Measurements from ENCODE around the gene PLPP7. TPM values are rescaled to one million over a fixed set of nuclear protein-coding genes. Genes with fewer than 3 reads are reported as not detected.

PLPP7 gene
- total RNA-seq, 3 donors from 2014 or later: not detected

GRCh38 chr9:131274674-131275331 lies 14.7 kb upstream of the PLPP7 start:
- Mint-ChIP-seq H3K27me3 (ENCODE audit: low read depth) (no peaks in the 10 kb centered on the region), H3K4me3 (peak overlapping the region; percentile 88), H3K36me3 (ENCODE audit: insufficient read depth) (no peaks in the 10 kb centered on the region), H3K9me3 (no peaks in the 10 kb centered on the region), H3K4me1 (ENCODE audit: low read depth) (peaks cover 41% of the 10 kb centered on the region)
- DNase-seq (no peak), ATAC-seq (peak in 1 of 2 donors; percentile 12)

- peaks cover 35% of the 10 kb centered on the region for H3K4me1 Mint-ChIP-seq (ENCODE audit: low read depth)
- H3K9me3 Mint-ChIP-seq: no peaks in the 10 kb centered on the region
- peak; percentile 2 to 3 for ATAC-seq
- DNase-seq: no peak
- H3K4me3 Mint-ChIP-seq: peak overlapping the region; percentile 88
- no peaks in the 10 kb centered on the region for H3K36me3 Mint-ChIP-seq (ENCODE audit: insufficient read depth)
- no peaks in the 10 kb centered on the region for H3K27me3 Mint-ChIP-seq (ENCODE audit: low read depth)
Observed at GRCh38 chr9:131275332-131276093, 14.0 kb upstream of the PLPP7 start.

DNA sequence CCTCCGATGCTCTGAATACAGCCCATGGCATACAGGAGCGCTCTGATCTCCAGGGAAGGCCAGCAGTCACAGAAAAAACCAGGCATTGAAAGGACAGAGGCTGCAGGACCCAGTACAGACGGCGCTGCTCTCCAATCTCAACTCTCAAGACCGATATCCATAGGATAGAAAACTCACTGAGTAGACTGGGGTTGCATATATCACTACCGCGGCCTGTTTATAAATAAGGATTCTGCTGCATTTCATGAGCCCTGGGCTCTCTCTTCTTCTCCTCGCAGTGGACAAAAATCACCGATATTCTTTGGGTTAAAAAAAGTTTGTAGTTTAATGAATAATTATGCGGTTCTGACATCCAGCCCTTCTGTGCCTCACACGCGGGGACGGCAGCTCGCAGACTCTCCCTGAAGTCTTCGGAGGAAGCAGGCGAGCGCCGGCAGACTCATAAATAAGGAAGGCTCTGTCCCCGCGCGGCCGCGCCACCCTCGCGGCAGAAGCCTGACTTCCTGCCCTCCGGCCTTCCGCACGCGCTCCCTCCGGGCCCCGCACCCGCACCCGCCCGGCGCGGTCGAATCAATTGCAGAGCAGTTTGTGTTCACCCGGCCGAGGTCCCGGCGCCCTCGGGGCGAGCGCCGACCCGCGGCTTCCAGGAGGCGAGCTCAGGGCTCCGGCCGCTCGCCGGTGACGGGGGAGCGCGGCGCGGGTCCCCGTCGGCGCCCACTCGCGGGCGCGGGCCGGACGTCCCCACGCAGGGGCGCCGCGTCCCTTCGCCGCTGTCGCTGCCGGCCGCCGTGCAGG lies 13.2 kb upstream of the PLPP7 start, which contains the start of gene FAM78A:
FAM78A (minus strand) TSS at position 417 of the 795 bp plus-strand sequence; CDS start at position 86, 331 bp downstream.
- ATAC-seq (peak; percentile 6 to 11), DNase-seq (no peak)
- peak within 1 kb of the TSS; percentile 88 for H3K4me3 Mint-ChIP-seq
- no peaks in the 10 kb centered on the region for H3K27me3 Mint-ChIP-seq (ENCODE audit: low read depth)
- no peaks in the 10 kb centered on the region for H3K9me3 Mint-ChIP-seq
- H3K4me1 Mint-ChIP-seq (ENCODE audit: low read depth): peaks cover 27% of the 10 kb centered on the region
- no peaks in the 10 kb centered on the region for H3K36me3 Mint-ChIP-seq (ENCODE audit: insufficient read depth)

DNA sequence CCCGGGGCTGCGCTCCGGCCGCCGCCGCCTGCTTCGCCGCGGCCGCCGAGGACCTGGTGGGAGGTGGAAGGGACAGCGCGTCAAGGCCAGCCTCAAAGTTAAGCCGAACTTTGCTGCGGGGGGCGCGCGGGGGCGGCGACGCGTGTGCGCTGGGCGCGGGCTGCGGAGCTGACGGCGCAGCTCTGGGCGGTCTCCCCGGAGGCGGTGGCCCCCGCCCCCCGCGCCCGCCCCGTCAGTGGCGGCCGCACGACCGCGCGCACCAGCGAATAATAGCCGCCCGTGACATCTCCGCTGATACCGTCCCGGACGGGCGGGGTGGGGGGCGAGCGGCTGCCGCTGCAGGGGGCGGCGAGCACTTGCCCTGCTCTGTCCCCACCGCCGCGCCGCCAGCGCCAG lies 12.6 kb upstream of the PLPP7 start:
- Mint-ChIP-seq H3K4me1 (ENCODE audit: low read depth) (peaks cover 26% of the 10 kb centered on the region), H3K36me3 (ENCODE audit: insufficient read depth) (no peaks in the 10 kb centered on the region), H3K27me3 (ENCODE audit: low read depth) (peaks cover 4% of the 10 kb centered on the region), H3K9me3 (no peaks in the 10 kb centered on the region), H3K4me3 (peak overlapping the region; percentile 59)
- DNase-seq (no peak), ATAC-seq (peak; percentile 46)

GRCh38 chr9:131277287-131277909 lies 12.1 kb upstream of the PLPP7 start:
- H3K27me3 Mint-ChIP-seq (ENCODE audit: low read depth): peaks cover 9% of the 10 kb centered on the region
- H3K36me3 Mint-ChIP-seq (ENCODE audit: insufficient read depth): no peaks in the 10 kb centered on the region
- DNase-seq (no peak), ATAC-seq (peak; percentile 5 to 14)
- no peaks in the 10 kb centered on the region for H3K9me3 Mint-ChIP-seq
- peak overlapping the region; percentile 19 for H3K4me3 Mint-ChIP-seq
- peaks cover 26% of the 10 kb centered on the region for H3K4me1 Mint-ChIP-seq (ENCODE audit: low read depth)

DNA sequence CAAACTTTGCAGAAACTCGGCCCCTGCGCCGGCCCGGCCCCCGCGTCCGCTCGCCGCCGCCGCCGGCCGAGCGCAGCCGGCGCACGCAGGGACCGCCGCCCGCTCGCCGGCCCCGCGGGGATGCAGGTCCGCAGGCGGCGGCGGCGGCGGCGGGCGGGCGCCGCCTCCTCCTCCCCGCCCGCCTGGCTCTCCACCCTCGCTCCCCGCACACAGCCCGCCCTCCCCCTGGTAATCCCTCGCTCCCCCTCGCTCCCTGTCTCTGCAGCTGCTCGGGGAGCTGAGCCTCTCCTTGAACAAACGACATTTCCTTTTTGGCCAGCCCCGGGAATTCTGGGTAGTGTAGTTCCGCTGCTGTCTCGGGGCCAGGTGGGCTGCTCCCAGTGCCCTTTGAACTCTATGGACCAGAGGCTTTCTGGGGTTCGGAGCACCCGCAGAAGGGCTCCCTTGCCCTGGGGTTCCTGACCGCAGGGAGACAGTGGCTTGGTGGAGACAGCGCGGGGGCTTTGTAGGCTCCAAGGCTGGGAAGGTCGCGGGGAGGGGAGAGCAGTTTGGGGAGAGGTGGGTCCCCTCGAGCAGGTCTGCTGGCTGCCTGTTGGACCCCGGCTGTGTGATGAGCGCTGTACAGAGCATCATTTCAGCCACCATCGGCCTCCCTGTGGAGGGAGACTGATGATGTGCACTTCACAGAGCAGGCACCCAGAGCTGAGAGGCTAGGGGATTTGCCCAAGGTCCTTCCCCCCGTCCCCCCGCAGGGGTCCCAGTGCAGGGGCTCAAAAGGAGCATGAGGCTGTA lies 11.4 kb upstream of the PLPP7 start:
- H3K27me3 Mint-ChIP-seq (ENCODE audit: low read depth): peaks cover 9% of the 10 kb centered on the region
- no peaks in the 10 kb centered on the region for H3K36me3 Mint-ChIP-seq (ENCODE audit: insufficient read depth)
- H3K4me3 Mint-ChIP-seq: peak overlapping the region; percentile 83
- ATAC-seq (peak; percentile 47 to 49), DNase-seq (peak; percentile 62)
- H3K9me3 Mint-ChIP-seq: no peaks in the 10 kb centered on the region
- H3K4me1 Mint-ChIP-seq (ENCODE audit: low read depth): peaks cover 22% of the 10 kb centered on the region

- no peaks in the 10 kb centered on the region for H3K36me3 Mint-ChIP-seq (ENCODE audit: insufficient read depth)
- DNase-seq (no peak), ATAC-seq (no peak)
- H3K4me1 Mint-ChIP-seq (ENCODE audit: low read depth): peaks cover 21% of the 10 kb centered on the region
- no peaks in the 10 kb centered on the region for H3K9me3 Mint-ChIP-seq
- peaks cover 9% of the 10 kb centered on the region for H3K27me3 Mint-ChIP-seq (ENCODE audit: low read depth)
- peak overlapping the region; percentile 83 for H3K4me3 Mint-ChIP-seq
Observed at GRCh38 chr9:131278702-131279111, 10.8 kb upstream of the PLPP7 start.

DNA sequence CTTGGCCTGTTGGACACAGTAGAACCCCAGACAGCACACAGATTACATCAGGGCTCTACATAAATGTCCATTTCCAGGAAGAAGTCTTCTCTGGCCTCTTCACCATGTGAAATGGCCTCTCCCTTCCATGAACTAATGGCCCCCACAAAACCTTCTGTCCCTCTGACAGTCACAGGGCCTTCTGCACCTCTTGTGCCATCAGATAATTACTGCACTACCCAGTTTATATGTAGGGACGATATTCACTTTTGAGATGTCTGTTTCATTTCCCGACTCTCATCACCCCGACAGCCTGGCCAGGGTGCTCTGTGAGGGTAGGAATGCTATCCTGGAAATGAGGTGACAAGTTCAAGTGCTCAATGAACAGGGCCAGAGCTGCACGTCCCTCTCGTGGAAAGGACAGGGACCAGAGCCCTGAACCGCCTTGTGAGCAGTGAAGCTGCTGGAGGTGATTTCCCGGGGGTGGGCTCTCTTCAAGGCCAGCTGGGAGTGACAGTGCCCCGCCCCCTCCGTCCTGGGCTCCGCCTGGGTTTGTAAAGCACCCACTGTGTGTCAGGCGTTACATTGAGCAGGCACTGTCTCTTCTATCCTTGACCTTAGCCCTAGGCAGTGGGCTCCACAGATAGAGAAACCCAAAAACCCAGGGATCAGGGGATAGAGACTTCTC lies 10.2 kb upstream of the PLPP7 start:
- Mint-ChIP-seq H3K4me1 (ENCODE audit: low read depth) (peaks cover 21% of the 10 kb centered on the region), H3K9me3 (no peaks in the 10 kb centered on the region), H3K27me3 (ENCODE audit: low read depth) (peaks cover 9% of the 10 kb centered on the region), H3K4me3 (peak overlapping the region; percentile 83), H3K36me3 (ENCODE audit: insufficient read depth) (no peaks in the 10 kb centered on the region)
- no peak for DNase-seq
- no peak for ATAC-seq

GRCh38 chr9:131279863-131280570 lies 9.5 kb upstream of the PLPP7 start:
- no peaks in the 10 kb centered on the region for H3K9me3 Mint-ChIP-seq
- H3K4me3 Mint-ChIP-seq: no peak overlapping the region
- no peak for ATAC-seq

GRCh38 chr9:131280660-131281059 lies 8.9 kb upstream of the PLPP7 start:
- no peak overlapping the region for H3K4me3 Mint-ChIP-seq
- peaks cover 9% of the 10 kb centered on the region for H3K27me3 Mint-ChIP-seq (ENCODE audit: low read depth)
- peaks cover 21% of the 10 kb centered on the region for H3K4me1 Mint-ChIP-seq (ENCODE audit: low read depth)
- DNase-seq (no peak), ATAC-seq (no peak)
- no peaks in the 10 kb centered on the region for H3K9me3 Mint-ChIP-seq
- no peaks in the 10 kb centered on the region for H3K36me3 Mint-ChIP-seq (ENCODE audit: insufficient read depth)

More at GRCh38 chr9:131279863-131280570, 9.5 kb upstream of the PLPP7 start:
- no peak for DNase-seq
- peaks cover 9% of the 10 kb centered on the region for H3K27me3 Mint-ChIP-seq (ENCODE audit: low read depth)
- peaks cover 21% of the 10 kb centered on the region for H3K4me1 Mint-ChIP-seq (ENCODE audit: low read depth)
- H3K36me3 Mint-ChIP-seq (ENCODE audit: insufficient read depth): no peaks in the 10 kb centered on the region

- H3K4me3 Mint-ChIP-seq: no peak overlapping the region
- H3K4me1 Mint-ChIP-seq (ENCODE audit: low read depth): peaks cover 21% of the 10 kb centered on the region
- ATAC-seq: no peak
- no peaks in the 10 kb centered on the region for H3K36me3 Mint-ChIP-seq (ENCODE audit: insufficient read depth)
- DNase-seq: no peak
- H3K27me3 Mint-ChIP-seq (ENCODE audit: low read depth): peaks cover 9% of the 10 kb centered on the region
- H3K9me3 Mint-ChIP-seq: no peaks in the 10 kb centered on the region
Observed at GRCh38 chr9:131281119-131281965, 8.2 kb upstream of the PLPP7 start.

DNA sequence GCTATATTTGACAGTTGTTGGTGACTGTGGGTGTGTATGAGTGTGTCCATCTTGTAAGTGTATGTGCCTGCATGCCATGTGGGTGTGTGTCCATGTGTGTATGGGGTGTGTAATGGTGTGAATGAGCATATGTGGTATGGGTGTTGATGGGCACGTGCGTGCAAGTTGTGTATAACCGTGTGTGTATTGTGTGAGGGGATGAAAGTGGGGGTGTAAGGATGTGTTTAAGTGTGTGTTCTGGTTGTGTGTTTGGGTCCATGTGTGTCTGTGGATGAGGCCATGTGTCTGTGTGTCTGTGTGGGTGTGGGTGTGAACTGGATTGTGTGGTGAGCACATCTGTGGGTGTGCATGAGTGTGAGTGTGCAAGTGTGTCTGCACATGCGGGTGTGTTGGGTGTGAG lies 7.3 kb upstream of the PLPP7 start:
- ATAC-seq (no peak), DNase-seq (no peak)
- Mint-ChIP-seq H3K27me3 (ENCODE audit: low read depth) (peaks cover 9% of the 10 kb centered on the region), H3K4me1 (ENCODE audit: low read depth) (peaks cover 21% of the 10 kb centered on the region), H3K36me3 (ENCODE audit: insufficient read depth) (no peaks in the 10 kb centered on the region), H3K4me3 (peak overlapping the region; percentile 22), H3K9me3 (no peaks in the 10 kb centered on the region)

Data from activated T-cell treated with anti-CD3 and anti-CD28 coated beads, Interleukin-2, amount 50 U/mL, for 4 hours (primary cell).